GM12865 (cell line): ENCODE results near the gene RNF44.
"Not testable (repeated sequence)": the region's sequence is repeated elsewhere in the genome, so short reads cannot be mapped to it uniquely, and the experiment has no call there.

Experiments
- DNase-seq: peaks from one replicate; pipeline ENCODE4 v3.0.0; 2010; ENCODE audit warnings: low read depth
- H3K4me3 ChIP-seq: 2 replicates; pipeline ENCODE4 v1.5.1; 2011; ENCODE audit warnings: mild to moderate bottlenecking, low read depth, low read length, control low read depth
- CTCF ChIP-seq: IDR thresholded peaks from 2 replicates; pipeline ENCODE4 v1.5.1; 2011; ENCODE audit warnings: low read length, control low read depth, low read depth, inconsistent platforms; ENCODE audit not compliant: insufficient read depth; ENCODE audit errors: missing control alignments

RNF44 gene

GRCh38 chr5:176497852-176498251 is 39.4 kb downstream of the RNF44 start:
- no peak for TF ChIP-seq CTCF
- no peak overlapping the region for H3K4me3 ChIP-seq
- DNase-seq: no peak

GRCh38 chr5:176492431-176492830 is 44.8 kb downstream of the RNF44 start:
- H3K4me3 ChIP-seq: no peak overlapping the region
- no peak for TF ChIP-seq CTCF
- no peak for DNase-seq

- TF ChIP-seq CTCF: no peak
- DNase-seq: no peak
- no peak overlapping the region for H3K4me3 ChIP-seq
Measured at GRCh38 chr5:176491901-176492300, 45.3 kb downstream of the RNF44 start.

- TF ChIP-seq CTCF: no peak
- DNase-seq: no peak
- no peak overlapping the region for H3K4me3 ChIP-seq
Measured at GRCh38 chr5:176491101-176491502, 46.1 kb downstream of the RNF44 start.

GRCh38 chr5:176490301-176490700 is 46.9 kb downstream of the RNF44 start:
- no peak overlapping the region for H3K4me3 ChIP-seq
- no peak for TF ChIP-seq CTCF
- DNase-seq: no peak

- no peak overlapping the region for H3K4me3 ChIP-seq
- no peak for TF ChIP-seq CTCF
- DNase-seq: no peak
Measured at GRCh38 chr5:176489077-176489476, 48.1 kb downstream of the RNF44 start.

- H3K4me3 ChIP-seq, DNase-seq: not testable (repeated sequence)
Measured at GRCh38 chr5:176487160-176487559, 50.0 kb downstream of the RNF44 start.
